HG02938 (cell line): ENCODE results near the gene FKRP.

Experiments used
- ATAC-seq: cut with Tn5 transposase; IDR thresholded peaks from one replicate; pipeline ENCODE4 v1.9.1; 2021; ENCODE audit warnings: mild to moderate bottlenecking, moderate library complexity; ENCODE audit not compliant: unreplicated experiment

FKRP gene

DNA sequence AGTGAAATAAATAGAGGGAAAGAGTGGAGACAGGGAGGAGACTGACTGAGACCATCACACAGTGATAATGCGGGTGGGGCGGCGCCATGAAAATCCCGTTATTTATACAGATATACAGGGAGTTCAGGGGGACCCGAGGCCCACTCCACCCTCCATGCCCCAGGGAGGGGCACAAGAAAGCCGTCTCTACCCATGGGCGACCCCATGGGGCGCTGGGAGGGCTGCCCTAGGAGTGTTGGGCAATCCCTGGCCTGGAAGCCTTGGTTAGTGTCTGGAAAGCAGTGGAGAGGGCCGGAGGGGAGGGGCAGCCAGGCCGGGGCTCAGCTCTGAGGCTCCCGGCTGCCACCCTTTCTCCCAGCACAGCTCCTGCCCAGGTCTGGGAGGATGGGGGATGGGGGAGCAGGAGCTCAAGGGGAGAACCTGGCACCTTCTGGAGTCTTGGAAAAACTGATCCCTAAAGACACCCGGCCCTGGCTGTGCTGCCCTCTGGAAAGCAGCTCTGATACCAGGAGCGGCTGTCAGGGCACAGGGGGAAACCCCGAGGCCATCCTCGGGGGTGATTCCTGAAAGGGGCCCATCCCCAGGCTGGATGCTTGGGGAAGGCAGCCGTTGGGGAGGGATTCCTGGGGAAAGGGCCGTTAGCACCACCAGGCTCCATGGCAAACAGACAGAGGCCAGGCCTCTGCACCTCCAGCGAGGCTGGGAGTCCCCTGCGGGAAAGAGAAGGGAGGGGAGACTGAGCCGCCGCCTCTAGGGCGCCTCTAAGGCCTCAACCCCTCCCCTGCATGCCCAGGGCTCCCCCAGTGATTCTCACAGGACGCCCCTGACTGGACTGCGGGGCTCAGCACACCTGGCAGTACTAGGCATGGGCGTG, 26.0 kb upstream of the FKRP start:
- ATAC-seq: no peak

DNA sequence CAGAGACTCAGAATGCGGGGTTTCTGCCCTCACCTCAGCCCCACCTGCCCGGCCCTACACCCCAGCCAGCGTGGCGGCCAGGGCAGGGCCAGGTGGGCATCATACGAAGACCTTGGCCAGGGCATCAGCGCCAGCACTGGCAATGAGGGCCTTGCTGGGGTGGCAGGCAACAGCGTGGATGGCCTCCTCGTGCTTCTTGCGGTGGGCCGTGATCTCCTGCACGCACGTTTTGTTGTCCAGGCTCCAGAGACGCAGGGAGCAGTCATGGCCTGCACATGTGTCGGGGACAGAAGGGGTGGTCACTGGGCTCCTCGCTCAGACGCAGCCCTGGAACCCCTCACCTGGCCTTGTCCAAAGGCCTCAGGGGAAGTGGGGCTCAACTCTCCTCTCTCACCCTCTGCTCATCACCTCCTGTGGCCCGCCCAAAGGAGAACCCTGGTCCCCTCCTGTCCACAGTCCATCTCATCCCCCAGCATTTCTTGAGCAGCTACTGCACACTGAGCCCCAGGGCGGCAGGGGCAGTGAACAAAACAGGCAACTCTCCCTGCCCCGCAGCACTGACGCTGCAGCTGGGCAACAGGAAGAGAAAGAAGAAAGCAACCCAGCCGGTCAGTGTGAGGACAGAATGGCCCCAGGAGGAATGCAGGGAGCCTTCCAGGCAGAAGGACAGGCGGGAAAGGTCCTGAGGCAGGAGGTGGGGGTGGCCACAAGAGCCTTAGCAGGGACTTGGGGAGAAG, 25.2 kb upstream of the FKRP start:
- no peak for ATAC-seq

DNA sequence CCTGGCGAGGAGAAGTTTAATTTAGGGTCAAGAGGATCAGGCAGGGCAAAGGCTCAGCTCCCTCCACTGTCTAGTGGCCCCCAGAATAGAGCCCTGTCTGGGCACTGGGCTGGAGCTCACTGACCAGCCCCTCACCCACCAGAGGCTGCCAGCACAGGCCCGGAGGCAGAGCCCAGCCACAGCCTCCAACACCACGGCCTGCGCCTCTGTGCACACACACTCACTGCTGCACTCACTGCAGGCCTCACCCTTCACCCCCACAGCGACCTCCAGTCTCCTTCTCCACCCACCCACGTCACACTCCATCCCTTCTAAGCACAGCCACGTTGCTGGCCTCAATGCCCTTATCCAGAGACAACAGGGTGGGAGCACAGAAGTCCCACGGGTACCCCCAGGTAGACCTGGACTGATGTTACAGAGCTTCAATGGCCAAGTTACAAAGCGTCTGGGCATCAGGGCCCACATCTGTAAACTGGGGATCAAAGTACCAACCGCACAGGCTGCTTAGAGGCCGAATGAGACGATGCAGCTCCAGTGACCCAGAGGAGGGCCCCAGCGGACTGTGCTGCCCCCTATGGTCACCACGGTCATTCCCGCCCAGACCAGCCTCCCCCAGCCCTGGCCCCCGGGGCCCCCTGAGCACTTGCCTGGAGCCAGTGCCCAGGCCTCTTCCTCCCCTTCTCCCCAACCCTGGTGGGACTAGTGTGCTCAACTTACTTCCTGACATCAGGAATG, 24.4 kb upstream of the FKRP start:
- no peak for ATAC-seq

DNA sequence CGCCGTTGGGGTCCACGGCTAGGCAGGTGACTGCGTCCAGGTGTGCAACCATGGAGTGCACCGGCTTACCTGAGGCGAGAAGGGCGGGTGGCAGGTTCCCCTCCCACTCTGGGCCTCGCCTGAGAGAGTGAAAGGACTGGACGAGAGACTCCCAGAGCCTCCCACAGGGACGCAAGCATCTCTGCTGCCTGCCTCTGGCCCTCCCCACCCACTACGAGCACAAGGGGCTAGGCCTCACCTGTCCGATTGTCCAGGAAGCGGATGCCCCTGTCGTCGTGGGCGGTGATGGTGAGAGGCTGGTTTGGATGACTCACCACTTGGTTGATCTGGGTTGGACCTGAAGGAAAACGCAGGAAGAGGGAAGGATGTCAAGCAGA, 23.9 kb upstream of the FKRP start:
- no peak for ATAC-seq

DNA sequence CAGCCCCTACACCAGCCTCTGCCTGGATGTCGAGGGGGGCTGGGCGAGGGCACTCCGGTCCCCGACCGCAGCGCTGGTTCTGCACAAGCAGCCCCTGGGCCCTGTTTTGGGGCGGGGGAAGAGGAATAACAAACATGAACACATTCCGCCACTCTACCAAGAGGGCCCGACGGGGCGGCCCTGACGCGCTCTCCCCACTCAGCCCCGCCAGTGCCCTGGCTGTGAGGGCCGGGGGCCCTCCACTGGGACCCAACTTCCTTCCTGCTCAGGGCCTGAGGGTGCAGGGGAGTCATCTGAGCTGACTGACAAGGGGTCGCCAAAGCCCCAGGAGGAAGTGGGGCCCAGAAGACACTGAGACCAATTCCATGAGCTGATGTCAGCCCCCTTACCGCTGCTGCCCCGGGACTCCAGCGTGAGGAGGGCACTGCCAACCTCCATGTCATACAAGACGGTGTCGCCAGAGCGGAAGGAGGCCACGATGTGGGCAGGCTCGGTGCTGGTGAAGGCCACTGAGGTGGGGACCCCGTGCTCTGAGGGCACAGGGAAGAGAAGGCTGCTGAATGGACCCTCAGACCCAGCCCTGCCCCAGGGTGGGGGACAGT, 23.3 kb upstream of the FKRP start:
- no peak for ATAC-seq

DNA sequence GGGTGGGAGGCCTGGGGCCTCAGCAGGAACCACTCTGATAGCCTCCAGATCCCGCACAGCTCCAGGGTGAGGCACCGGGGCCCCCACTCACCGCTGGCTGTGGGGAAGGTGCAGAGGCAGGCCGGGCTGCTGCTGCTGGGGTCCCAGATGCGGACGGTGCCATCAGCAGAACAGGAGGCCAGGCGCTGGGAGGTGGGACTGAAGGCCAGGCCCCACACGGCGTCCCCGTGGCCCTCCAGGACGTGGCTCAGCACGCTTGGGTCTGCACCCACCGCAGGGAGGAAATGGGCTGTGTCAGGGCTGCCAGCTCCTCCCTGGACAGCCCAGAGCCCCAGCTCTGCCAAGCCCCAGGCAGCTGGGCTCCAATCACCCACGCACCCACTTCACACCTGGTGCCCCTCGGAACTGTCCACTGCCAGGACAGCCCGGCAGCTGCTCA, 22.8 kb upstream of the FKRP start:
- no peak for ATAC-seq

DNA sequence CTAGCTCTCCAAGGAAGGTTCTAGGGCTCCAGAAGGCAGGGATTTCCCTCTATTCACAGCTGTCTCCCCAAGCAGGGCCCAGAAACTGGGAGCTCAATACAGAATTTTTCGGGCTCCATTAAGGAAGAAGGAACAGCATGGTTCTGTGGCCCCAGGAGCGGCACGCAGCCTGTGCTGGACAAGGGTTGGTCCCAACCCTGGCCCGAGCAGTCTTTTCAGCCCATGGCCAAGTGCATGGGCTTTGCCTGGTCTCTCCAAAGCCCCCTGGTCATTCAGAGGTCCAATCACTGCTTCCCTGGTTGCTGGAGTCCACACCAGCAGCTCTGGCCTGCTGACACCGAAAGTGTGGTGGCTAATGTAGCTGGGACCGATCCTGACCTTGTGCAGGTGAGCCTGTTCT, 22.4 kb upstream of the FKRP start:
- ATAC-seq: no peak

DNA sequence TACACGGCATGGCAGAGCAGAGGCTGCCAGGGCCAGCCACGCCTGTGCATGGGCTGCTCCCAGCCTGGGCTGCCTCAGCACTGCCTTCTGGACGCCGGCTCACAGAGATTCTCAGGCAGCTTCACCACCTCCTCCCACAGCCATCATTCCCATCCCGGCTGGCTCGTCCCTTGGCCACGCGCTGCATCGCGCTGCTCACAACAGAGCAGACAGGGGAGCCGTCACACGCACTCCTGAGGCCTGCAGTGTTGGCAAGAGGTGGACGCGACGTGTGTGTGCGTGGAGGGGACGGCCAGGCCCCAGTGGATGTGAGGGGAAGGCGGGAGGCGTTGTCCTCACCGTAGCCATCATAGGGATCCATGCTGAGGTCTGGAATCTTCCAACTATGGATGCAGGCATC, 21.4 kb upstream of the FKRP start:
- no peak for ATAC-seq

DNA sequence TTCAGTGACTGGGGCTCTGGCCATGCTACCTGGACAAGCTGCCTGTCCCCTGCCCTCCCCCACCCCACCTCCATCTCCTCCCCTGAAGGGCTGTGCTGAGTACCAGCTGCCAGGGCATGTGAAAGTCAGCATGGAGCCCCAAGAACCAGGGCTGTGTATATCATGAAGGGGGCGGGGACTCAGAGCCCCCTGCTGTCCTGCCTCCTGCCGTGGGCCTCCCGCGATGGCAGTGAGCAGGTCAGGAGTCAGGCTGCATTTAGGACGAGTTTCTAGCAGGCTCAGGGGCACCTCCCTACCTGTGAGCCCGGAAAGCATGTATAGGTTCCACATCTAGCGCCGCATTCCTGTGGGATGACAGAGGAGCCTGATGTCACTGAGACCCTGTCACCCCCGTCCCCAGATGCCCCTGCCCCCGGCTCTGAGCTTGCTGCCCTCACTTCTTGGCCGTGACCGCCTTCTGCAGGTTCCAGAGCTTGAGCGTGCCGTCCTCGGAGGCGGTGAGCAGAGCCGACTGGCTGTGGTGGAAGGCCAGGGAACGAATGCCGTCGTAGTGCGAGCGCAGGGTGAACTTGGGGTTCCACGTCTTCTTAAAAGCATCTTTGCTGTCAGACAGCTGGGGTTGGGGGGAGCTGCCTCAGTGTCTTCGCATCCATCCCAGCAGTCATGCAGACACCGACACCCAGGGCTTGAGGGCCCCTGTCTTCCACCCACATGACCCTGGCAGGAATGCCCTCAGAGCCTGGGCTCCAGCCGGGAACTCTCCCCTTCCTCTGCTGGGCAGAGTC, 20.6 kb upstream of the FKRP start:
- no peak for ATAC-seq

DNA sequence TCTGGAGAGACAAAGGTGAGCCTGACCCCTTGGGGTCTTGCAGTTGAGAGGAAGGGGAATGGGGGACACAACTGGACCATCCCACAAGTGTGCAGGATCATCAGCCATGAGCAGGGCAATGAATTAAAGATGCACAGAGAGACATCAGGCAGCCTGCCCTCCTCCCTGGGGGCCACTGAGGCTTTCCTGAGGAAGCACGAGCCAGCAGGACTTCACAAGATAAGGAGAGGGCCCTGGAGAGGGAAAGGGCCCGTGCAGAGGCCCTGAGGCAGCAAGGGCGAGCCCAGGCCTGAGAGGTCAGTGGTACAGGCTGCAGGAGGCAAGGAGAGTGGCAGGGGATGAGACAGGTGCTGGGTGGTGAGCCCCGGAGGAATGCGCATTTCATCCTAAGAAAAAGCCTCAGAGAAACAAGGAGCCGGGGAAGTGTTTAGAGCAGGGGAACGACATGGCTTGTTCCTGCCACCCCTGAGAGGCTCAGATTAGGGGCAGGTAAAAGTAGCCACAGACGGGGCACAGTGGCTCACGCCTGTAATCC, 19.9 kb upstream of the FKRP start:
- no peak for ATAC-seq

DNA sequence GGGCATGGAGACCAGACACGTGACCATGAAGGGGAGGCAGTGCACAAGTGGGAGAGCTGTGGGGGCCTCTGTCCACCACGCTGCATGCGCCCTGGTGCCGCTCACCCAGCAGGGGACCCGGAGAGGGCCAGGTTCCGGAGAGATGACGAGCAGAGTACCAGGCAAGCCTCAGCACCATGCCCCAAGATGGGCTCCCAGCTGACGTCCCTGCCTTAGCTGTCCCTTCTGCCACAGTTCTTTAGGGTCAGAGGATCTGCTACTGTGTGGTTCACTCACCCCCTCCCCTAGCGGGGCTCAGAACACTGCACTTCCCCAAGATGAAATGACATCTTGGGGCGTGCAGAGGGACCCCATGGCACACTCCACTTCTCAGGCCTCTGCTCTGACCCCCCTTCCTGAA, 19.3 kb upstream of the FKRP start:
- ATAC-seq: no peak

DNA sequence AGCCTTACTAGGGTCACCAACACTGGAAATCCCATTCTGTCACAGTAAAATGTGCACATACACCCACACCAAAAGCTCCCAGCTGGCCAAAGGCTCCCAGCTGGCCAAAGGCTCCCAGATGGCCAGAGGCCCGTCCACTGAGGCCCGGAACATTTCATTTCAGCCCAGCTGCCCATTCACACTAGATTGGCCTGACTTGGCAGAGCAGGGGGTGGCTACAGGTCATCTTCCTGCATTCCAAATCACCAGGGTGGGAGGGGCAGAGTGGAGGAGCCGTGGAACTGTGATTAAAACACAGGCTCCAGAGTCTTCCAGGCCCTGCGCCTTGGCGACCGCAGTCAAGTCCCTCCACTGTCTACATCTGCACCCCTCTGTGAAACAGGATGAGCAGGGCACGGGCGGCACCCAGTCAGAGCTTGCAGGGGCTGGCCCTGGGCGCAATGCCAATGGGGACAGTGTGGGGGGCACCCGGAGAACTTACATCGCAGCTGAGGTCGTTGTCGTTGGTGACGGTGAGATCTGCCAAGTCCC, 18.8 kb upstream of the FKRP start:
- no peak for ATAC-seq

DNA sequence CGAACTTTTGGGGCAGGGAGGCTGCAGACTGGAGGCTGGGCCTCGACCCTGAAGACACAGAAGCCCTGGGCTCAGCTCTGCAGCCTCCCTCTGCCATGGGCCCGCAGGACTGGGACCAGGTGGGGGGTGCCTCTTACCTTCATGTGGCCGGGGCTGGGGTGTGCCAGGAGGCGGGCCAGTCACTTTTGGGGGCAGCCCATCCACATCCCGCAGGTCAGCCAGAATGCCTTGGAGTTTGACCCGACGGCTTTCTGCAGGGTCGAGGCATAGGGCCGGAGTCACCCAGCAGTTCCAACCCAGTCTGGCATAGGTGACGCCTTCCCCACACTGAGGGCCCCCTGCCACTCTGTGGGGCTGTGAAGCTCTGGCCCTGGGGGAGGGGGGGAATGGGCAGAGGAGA, 18.1 kb upstream of the FKRP start:
- no peak for ATAC-seq

DNA sequence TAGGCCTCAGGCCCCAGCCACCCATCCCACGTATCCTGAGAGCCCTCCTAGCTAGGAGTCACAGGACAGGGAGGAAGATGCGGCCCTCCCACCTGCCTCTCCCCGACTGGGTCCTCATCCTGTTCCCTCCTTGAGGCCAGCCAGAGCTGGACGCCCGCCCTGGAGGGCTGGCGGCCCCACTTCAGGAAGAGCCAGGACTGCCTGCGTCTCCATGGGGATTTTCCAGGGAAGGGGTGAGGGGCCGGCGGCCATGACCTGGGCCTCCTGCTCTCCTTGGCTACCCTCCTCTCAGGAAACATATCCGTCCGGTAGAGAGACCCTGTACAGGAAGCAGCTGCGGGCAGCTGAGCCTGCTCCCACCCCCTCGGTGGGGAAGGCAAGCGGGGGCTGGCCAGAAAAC, 17.6 kb upstream of the FKRP start:
- ATAC-seq: no peak

DNA sequence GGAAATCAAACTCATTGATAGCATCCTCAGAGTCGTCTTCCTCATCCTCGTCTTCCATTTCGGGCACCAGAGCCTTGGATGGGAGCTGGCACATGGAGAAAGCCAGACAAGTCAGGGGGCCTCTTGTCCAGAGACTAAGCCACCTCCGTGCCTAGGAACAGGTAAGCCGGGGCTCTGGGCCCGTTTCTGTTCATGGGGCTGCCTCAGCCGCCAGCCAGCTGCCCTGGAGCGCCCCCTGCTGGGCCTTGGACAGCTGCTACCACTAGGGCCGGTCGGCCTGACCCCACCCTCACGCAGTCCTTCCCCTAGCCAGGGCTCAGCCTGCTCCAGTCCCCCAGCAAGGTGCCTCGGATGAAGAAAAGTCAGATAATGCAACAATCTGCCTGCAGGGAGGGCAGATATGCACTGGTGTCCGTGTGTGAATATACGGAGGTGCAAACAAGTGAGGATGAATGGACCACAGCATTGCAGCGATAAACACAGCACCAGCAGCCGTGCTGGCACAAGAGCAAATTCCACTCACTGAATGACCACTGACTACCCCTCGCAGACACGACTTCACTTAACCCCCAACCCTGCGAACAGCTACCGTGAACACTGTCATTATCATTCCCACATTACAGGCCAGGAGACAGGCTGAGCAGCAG, 17.0 kb upstream of the FKRP start:
- ATAC-seq: no peak

DNA sequence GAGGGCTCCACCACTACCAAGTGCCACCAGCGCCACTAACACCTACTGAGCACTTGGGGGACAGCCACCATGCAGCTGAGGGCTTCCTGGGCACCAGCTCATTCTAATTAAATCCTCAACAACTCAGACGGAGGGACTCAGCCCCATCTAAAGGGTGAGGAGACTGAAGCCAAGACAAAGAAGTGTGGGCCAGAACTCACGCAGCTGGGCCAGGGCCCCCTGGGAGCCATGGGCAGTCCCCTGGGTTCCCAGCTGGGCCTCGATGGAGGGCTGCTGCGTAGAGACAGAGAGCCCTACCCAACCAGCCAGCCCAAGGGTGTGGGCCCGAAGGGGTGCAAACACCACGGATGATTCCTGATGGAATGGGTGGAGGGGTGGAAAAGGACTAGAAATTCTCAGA, 16.2 kb upstream of the FKRP start:
- ATAC-seq: no peak

DNA sequence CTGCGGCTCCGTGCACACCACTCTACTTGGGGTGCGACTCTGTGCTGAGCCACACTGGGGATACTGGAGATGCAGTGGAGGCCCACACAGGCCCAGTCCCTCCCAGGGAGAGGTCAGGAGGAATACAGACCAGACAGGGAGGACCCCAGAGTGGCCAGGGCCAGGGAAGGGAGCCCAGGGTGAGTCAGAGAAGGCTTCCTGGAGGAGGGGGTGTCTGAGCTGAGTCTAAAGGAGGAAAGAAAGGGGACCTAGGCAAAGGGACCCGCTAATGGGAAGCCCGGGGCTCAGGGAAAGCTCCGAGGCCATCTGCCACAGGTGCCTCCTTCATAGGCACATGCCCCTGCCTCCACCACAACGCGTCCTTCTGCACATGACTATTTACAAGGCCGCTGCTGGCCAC, 15.7 kb upstream of the FKRP start:
- ATAC-seq: no peak

DNA sequence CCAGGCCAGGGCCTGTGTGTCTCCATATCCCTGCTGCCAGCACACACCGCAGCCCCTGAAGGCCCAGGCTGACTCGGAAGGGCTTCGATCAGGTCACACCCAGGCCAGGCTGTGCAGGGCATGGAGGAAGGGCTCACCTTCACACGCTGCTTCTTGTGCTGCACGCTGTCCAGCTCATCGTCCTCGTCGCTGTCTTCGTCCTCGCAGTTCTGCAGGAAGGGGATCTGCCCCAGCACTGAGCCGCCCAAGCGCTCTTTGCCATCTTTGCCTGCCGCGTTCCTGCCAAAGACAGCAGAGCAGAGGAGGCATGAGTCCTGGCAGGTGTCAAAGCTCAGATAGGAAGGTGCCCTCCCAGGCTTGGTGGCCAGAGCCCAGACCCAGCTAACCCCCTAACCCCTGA, 15.3 kb upstream of the FKRP start:
- no peak for ATAC-seq

DNA sequence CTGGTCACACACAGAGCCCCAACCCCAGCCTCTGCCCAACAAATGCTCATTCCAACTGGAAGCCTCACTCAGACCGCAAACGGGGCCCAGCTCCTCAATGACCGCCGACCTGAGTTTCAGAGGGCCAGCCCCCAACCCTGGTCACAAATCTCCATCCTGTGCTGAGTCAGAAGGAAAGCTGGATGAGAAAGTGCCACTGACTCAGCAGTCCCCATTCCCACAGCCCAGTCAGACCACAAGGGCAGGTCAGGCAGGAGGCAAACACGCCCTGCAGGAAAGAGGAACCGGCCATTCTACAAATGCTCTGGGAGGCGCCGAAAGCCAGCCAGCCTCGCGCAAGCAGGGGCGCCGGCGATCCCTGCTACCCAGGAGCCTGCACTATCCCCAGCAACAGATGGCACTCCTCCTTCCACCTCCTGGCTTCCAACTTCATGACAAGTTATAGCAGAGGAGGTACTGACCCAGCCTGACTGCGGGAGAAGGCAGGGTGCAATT, 14.8 kb upstream of the FKRP start:
- ATAC-seq: no peak
